Stimulated activated CD8-positive, alpha-beta memory T cell treated with anti-CD3 and anti-CD28 coated beads, Interleukin-12 subunit alpha, Interleukin-12 subunit beta, amount 100 ng/mL, for 24 hours (primary cell): ENCODE results near the gene PRR36.
"Not testable (repeated sequence)": the region's sequence is repeated elsewhere in the genome, so short reads cannot be mapped to it uniquely, and the experiment has no call there.

ENCODE experiments used
- DNase-seq: peaks from one replicate; pipeline ENCODE4 v3.0.0-alpha.2; 2020; ENCODE audit errors: extremely low read depth

The PRR36 gene

GRCh38 chr19:7874076-7874896 is at the start of gene PRR36:
PRR36 (minus strand) TSS chr19:7874390; CDS start chr19:7873689, 701 bp downstream.
- DNase-seq, result no peak

GRCh38 chr19:7923295-7924191 is 49.4 kb upstream of the PRR36 start:
- no peak for DNase-seq

- no peak for DNase-seq
These were observed 48.6 kb upstream of the PRR36 start for GRCh38 chr19:7922836-7923195.

- no peak for DNase-seq
These were observed 48.0 kb upstream of the PRR36 start for GRCh38 chr19:7921967-7922835.

- DNase-seq, result no peak
These were observed 47.2 kb upstream of the PRR36 start for GRCh38 chr19:7921302-7921966.

GRCh38 chr19:7920519-7921301 is 46.5 kb upstream of the PRR36 start:
- peak; percentile 100 for DNase-seq

- DNase-seq, result peak; percentile 91
These were observed 45.7 kb upstream of the PRR36 start, which contains the start of gene SNAPC2 for GRCh38 chr19:7919610-7920518. SNAPC2 (plus strand) TSS chr19:7920338; CDS start chr19:7920367, 29 bp downstream.

GRCh38 chr19:7918615-7919421 is 44.6 kb upstream of the PRR36 start:
- no peak for DNase-seq

- DNase-seq, result not testable (repeated sequence)
These were observed 43.9 kb upstream of the PRR36 start for GRCh38 chr19:7918062-7918614.

- DNase-seq, result no peak
These were observed 43.3 kb upstream of the PRR36 start for GRCh38 chr19:7917267-7918061.

- DNase-seq, result no peak
These were observed 42.7 kb upstream of the PRR36 start for GRCh38 chr19:7916955-7917266.

GRCh38 chr19:7916103-7916954 is 42.1 kb upstream of the PRR36 start:
- DNase-seq, result no peak

GRCh38 chr19:7915250-7916102 is 41.3 kb upstream of the PRR36 start:
- DNase-seq, result no peak

- no peak for DNase-seq
These were observed 40.4 kb upstream of the PRR36 start, which contains the start of gene TGFBR3L for GRCh38 chr19:7914598-7915045. TGFBR3L (plus strand) TSS chr19:7914830.

- no peak for DNase-seq
These were observed 39.9 kb upstream of the PRR36 start for GRCh38 chr19:7914099-7914498.
